ENCODE data around the gene TEKT5.
"Not testable (repeated sequence)": the region's sequence is repeated elsewhere in the genome, so short reads cannot be mapped to it uniquely, and the experiment has no call there.

Gene TEKT5

DNA sequence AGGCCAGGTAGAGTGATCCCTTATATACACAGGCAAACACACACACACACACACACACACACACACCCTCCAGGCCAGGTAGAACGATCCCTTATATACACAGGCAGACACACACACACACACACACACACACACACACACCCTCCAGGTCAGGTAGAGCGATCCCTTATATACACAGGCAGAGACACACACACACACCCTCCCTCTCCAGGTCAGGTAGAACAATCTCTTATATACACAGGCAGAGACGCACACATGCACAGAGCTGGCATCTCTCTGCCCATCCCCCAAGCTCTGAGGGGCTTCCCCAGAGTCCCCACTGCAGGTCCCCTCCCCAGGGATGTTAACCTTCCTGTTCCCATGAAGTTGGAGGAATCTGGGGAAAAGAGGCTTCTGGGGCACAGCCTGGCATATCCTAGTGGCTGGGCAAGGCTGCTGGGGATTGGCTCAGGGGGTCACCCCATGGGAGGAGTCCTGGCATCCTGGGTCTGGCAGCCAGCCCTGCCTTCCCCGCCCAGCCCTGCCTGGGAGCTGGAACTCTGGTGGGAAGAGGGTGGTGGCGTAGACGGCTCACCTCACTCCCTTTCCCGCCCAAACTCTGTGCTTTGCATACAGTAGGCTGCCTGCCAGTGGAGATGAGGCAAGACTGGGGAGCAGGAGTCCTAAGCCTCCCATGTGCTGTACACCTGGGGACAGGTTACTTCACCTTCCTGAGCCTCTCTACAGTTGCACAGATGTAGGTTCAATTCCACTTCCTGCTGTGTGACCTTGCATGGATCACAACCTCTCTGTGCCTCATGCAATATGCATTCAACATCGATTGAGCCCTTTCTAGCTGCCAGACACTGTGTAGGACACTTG is 41.8 kb downstream of the TEKT5 start:
- TF ChIP-seq, protein P1, sequence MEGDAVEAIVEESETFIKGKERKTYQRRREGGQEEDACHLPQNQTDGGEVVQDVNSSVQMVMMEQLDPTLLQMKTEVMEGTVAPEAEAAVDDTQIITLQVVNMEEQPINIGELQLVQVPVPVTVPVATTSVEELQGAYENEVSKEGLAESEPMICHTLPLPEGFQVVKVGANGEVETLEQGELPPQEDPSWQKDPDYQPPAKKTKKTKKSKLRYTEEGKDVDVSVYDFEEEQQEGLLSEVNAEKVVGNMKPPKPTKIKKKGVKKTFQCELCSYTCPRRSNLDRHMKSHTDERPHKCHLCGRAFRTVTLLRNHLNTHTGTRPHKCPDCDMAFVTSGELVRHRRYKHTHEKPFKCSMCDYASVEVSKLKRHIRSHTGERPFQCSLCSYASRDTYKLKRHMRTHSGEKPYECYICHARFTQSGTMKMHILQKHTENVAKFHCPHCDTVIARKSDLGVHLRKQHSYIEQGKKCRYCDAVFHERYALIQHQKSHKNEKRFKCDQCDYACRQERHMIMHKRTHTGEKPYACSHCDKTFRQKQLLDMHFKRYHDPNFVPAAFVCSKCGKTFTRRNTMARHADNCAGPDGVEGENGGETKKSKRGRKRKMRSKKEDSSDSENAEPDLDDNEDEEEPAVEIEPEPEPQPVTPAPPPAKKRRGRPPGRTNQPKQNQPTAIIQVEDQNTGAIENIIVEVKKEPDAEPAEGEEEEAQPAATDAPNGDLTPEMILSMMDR (IDR thresholded peaks at IDR 0.05; ENCODE audit: insufficient read depth, missing control alignments): no peak

DNA sequence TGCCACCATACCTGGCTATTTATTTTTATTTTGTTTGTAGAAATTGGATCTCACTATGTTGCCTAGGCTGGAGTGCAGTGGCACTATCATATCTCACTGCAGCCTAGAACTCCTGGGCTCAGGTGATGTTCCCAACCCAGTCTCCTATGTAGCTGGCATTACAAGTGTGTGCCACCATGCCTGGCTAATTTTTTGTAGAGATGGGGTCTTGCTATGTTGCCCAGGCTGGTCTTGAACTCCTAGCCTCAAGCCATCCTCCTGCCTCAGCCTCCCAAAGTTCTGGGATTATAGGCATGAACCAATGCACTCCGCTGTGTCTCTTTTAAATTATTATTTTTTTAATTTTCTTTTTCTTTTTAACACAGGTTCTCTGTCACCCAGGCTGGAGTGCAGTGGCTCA is 45.6 kb downstream of the TEKT5 start:
- FAIRE-seq; DNase-seq (ENCODE audit: insufficient read length, low spot score): not testable (repeated sequence)

More for the DNA sequence above, 41.8 kb downstream of the TEKT5 start:
- DNase-seq (ENCODE audit: insufficient read length, low spot score) (no peak), FAIRE-seq (no peak)

DNA sequence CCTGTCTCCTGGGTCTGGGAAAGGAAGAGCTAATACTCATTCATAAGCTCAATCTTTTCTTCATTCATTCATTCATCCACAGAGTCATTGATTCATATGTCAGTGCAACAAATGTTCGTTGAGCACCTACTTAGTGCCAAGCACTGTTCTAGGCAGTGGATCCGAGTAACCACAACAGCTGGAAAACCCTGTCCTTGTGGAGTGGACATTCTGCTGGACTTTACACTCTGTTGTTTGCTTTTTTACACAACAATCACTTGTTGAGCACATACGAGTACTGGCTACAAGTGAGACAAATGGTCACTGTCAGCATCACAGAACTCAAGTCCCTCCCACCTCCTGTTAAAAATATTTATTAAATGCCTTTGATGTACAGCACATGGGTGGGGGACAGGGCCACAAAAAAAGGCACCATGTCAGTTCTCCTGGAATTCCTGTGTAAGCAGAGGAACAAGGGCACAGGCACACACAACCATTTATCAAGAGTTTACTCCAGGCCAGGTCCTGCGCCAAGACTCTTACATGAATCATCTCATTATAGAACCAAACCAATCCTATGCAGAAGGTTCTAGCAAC is 46.9 kb downstream of the TEKT5 start:
- no peak for DNase-seq (ENCODE audit: insufficient read length, low spot score)
- FAIRE-seq: no peak
- TF ChIP-seq, protein P1 (IDR thresholded peaks at IDR 0.05; ENCODE audit: insufficient read depth, missing control alignments): no peak

DNA sequence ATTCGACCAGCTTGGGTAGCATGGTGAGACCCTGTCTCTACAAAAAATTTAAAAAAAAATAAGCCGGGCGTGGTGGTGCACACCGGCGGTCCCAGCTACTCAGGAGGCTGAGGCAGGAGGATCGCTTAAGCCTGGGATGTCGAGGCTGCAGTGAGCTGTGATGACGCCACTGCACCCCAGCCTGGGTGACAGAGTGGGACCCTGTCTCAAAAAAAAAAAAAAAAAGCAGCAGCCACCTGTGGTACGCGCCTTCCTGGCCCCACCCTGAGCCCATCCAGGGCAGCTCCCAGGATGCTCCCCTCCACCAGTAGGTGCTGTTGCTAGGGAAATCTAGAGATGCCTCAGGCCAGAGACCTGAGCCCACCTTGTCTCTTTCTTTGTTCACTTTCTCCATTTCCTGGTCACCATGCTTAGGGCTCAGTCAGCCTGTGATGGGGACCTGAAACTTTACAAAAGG is 47.4 kb downstream of the TEKT5 start:
- FAIRE-seq (no peak), DNase-seq (ENCODE audit: insufficient read length, low spot score) (no peak)
- TF ChIP-seq, protein P1 (IDR thresholded peaks at IDR 0.05; ENCODE audit: insufficient read depth, missing control alignments): no peak

DNA sequence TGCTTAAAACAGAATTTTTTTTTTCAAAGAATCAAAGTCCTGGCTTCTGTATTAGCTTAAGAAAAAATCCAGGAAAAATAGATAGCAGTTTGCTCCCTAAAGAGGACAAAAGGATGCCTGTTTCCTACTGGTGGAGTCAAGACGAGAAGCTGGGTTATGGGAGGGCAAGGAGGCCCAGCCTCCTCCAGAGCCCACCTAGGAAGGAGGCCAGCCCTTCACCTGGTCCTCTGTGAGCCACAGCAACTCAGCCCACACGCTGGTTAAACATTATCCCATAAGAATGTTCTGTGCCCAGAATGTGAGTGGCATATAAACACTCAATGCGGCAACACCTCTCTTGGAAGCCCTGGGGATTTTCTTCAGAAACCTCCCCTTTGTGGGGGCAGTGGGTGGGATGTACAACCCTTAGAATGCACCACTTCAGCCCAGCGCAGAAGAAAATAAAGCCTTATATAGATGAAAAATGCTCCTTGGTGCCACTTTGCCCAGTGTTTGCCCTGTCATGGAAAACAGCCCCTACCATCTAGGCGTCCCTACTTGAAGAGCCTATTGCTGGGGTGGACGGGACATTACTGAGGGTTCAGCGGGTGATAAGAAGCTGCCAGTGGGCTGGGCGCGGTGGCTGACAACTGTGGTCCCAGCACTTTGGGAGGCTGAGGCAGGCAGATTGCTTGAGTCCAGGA is 48.0 kb downstream of the TEKT5 start:
- no peak for DNase-seq (ENCODE audit: insufficient read length, low spot score)
- no peak for FAIRE-seq
- TF ChIP-seq, protein P1 (IDR thresholded peaks at IDR 0.05; ENCODE audit: insufficient read depth, missing control alignments): no peak

DNA sequence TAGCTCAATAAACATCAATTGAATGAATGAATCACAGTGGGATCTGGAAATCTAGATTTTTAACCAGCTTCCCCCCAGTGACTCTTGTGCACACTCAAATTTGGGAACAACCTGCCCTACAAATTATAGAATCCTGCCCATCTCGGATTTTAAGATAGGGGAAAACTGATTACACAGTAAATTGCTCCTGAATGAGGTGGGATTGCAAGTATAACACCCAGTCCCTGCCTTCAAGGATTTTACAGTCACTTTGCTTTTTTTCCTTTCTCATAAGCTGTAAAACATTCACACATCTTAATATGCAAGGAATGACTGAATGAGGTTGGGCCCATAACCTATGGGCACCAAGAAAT is 48.5 kb downstream of the TEKT5 start:
- TF ChIP-seq, protein P1 (IDR thresholded peaks at IDR 0.05; ENCODE audit: insufficient read depth, missing control alignments): no peak
- no peak for DNase-seq (ENCODE audit: insufficient read length, low spot score)
- FAIRE-seq: no peak

DNA sequence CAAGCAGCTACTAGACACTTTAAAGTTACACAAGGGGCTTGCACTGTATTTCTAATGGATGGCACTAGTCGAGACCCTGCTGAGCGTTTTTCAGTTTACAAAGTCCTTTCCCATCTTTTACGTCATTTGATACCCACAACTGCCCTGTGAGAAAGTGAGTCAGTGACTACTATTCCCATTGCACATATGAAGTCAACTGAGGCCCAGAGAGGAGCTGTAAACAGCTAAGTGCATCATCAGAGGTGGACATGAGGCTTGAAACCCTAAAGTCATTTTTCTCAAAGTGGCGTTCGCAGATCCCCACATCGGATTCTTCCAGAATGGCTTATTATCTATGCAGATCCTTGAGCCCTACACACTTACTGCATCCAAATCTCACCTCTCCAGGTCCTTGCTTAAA is 50.6 kb downstream of the TEKT5 start:
- TF ChIP-seq, protein P1 (IDR thresholded peaks at IDR 0.05; ENCODE audit: insufficient read depth, missing control alignments): no peak
- FAIRE-seq (no peak), DNase-seq (ENCODE audit: insufficient read length, low spot score) (no peak)

All from D721Med (cell line).